ENCODE measurements around the gene MXRA8.
A peak's percentile ranks its signal among the peaks of the same experiment; 100 is the strongest.
"Not testable (repeated sequence)": the region's sequence is repeated elsewhere in the genome, so short reads cannot be mapped to it uniquely, and the experiment has no call there.

Gene MXRA8

GRCh38 chr1:1358433-1359271 lies at the start of gene MXRA8:
TSS of gene MXRA8 (minus strand) at chr1:1358555. CDS start at chr1:1358504, 51 bp downstream.
- peak; percentile 65 to 90 for DNase-seq (ENCODE audit: low read depth in 2 of 2)
- TF ChIP-seq, protein P1, sequence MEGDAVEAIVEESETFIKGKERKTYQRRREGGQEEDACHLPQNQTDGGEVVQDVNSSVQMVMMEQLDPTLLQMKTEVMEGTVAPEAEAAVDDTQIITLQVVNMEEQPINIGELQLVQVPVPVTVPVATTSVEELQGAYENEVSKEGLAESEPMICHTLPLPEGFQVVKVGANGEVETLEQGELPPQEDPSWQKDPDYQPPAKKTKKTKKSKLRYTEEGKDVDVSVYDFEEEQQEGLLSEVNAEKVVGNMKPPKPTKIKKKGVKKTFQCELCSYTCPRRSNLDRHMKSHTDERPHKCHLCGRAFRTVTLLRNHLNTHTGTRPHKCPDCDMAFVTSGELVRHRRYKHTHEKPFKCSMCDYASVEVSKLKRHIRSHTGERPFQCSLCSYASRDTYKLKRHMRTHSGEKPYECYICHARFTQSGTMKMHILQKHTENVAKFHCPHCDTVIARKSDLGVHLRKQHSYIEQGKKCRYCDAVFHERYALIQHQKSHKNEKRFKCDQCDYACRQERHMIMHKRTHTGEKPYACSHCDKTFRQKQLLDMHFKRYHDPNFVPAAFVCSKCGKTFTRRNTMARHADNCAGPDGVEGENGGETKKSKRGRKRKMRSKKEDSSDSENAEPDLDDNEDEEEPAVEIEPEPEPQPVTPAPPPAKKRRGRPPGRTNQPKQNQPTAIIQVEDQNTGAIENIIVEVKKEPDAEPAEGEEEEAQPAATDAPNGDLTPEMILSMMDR (IDR thresholded peaks at IDR 0.05; ENCODE audit: low read depth, low read length) = no peak
- peak within 1 kb of the TSS; percentile 61 to 68 for H3K4me3 ChIP-seq (replicated peaks in 1 of 2; ENCODE audit: low read depth in 2 of 2, low read length in 2 of 2)

- peak; percentile 48 to 53 for DNase-seq (ENCODE audit: low read depth in 2 of 2)
- H3K4me3 ChIP-seq (replicated peaks in 1 of 2; ENCODE audit: low read depth in 2 of 2, low read length in 2 of 2) = peak overlapping the region; percentile 77 to 85
- TF ChIP-seq, protein P1 (IDR thresholded peaks at IDR 0.05; ENCODE audit: low read depth, low read length) = peak; percentile 18
Measured at GRCh38 chr1:1407636-1408318, 49.4 kb upstream of the MXRA8 start.

DNA sequence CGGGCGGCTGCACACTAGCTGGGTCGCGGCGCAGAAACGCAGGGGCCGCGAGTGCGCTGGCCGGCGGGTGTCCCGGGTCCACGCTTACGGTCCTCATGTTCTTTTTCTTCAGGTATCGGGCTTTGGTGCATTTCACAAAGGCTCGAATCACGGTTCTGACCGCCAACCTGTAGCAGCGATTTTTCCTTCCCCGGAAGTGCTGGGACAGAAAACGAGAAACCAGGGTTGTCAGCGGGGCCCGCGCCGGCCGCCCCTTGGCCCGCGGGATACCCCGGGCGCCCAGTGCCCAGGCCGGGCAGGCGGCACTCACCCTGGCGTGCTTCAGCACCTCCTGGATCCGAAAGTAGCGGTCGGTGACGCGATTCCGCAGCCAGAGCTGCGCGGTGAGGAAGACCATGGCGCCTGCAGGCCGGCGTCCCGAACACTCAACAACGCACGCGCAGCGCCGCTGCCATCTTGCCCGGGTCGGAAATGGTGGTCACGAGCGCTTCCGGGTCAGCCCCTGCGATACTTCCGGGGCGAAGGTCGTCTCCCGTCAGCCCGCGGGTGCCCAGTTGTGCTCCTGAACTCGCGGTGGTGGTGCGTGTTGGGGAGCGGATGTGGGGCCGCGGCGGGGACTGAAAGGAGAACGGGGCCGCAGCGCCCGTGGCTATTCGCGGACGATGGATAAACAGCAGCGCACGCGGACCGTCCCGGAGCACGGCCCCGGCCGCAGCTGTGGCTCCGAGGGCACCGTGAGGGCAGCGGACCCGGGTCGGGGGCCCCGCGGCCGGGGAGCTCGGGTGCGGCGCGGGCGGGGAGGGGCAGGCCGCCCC lies 48.7 kb upstream of the MXRA8 start, which contains the start of gene MRPL20:
Gene MRPL20 (minus strand): TSS at position 473 of the 815 bp plus-strand sequence. CDS start 76 bp downstream, at position 397.
- peak; percentile 87 to 91 for DNase-seq (ENCODE audit: low read depth in 2 of 2)
- peak within 1 kb of the TSS; percentile 77 to 85 for H3K4me3 ChIP-seq (replicated peaks in 1 of 2; ENCODE audit: low read depth in 2 of 2, low read length in 2 of 2)
- TF ChIP-seq, protein P1 (IDR thresholded peaks at IDR 0.05; ENCODE audit: low read depth, low read length) = no peak

- TF ChIP-seq, protein P1 (IDR thresholded peaks at IDR 0.05; ENCODE audit: low read depth, low read length) = no peak
Measured at GRCh38 chr1:1406101-1406820, 47.9 kb upstream of the MXRA8 start.

GRCh38 chr1:1403653-1404052 lies 45.3 kb upstream of the MXRA8 start:
- no peak for DNase-seq (ENCODE audit: low read depth in 2 of 2)
- TF ChIP-seq, protein P1 (IDR thresholded peaks at IDR 0.05; ENCODE audit: low read depth, low read length) = no peak
- H3K4me3 ChIP-seq (replicated peaks in 1 of 2; ENCODE audit: low read depth in 2 of 2, low read length in 2 of 2) = no peak overlapping the region

More at GRCh38 chr1:1406101-1406820, 47.9 kb upstream of the MXRA8 start:
- no peak for DNase-seq (ENCODE audit: low read depth in 2 of 2)
- H3K4me3 ChIP-seq (replicated peaks in 1 of 2; ENCODE audit: low read depth in 2 of 2, low read length in 2 of 2) = peak overlapping the region; percentile 77 to 85

DNA sequence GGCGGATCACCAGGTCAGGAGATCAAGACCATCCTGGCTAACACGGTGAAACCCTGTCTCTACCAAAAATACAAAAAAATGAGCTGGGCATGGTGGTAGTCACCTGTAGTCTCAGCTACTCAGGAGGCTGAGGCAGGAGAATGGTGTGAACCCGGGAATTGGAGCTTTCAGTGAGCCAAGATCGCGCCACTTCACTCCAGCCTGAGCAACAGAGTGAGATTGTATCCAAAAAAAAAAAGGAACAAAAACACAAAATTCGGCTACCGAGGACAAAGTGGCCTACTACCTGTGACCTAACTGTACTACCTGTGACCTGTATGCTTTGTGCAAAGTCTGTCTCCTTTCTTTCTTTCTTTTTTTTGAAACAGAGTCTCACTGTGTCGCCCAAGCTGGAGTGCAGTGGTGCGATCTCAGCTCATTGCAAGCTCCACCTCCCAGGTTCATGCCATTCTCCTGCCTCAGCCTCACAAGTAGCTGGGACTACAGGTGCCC lies 44.6 kb upstream of the MXRA8 start:
- DNase-seq (ENCODE audit: low read depth in 2 of 2); H3K4me3 ChIP-seq (replicated peaks in 1 of 2; ENCODE audit: low read depth in 2 of 2, low read length in 2 of 2): not testable (repeated sequence)

All from cardiac fibroblast (primary cell).